GM18502 (cell line): ENCODE measurements around the gene MBTPS1.

Experiments used
- ATAC-seq: cut with Tn5 transposase; IDR thresholded peaks from one replicate; pipeline ENCODE4 v1.9.1; 2021; ENCODE audit warnings: mild to moderate bottlenecking; ENCODE audit not compliant: unreplicated experiment, poor library complexity

The MBTPS1 gene

DNA sequence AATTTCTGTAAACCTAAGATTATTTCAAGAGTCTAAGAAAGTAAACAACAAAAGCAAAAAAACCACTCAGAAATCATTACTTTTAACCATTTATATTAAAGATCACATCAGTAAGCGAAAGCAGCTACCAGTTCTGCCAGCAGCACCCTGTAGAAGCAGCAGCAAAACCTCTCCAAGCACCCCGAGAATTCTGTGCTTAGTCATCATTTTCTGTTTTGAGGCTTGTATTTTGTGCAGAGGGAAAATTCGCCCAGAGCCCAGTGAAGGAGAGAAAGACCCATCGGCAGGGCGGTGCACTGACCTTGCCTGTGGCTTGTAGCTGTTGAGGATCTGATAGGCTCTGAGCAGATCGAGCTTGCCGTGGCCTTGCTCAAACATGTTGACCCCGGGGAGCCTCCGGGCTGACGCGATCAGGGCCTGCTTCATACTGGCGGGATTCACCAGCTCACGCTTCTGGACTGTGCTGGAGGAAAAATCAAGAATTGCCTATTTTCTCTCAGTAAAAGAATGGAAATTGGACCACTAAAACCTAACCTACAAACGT, 35.2 kb downstream of the MBTPS1 start:
- no peak for ATAC-seq

DNA sequence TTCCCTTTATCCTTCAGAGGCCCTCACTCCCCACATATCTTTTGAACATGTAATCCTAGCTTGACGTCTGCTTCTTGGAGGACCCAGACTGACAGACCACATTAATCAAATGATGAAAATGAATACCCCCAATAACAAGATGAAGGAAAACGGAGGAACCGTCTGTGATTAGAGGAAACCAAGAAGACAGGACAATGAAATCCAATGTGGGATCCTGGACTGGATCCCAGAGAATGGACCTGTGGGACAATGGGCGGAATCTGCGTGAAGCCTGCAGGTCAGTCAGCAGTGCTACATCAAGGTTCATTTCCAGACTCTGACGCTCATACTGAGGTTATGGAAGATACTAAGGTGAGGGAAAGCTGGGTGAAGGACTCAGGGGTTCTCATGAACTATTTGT, 35.9 kb downstream of the MBTPS1 start:
- ATAC-seq = no peak

DNA sequence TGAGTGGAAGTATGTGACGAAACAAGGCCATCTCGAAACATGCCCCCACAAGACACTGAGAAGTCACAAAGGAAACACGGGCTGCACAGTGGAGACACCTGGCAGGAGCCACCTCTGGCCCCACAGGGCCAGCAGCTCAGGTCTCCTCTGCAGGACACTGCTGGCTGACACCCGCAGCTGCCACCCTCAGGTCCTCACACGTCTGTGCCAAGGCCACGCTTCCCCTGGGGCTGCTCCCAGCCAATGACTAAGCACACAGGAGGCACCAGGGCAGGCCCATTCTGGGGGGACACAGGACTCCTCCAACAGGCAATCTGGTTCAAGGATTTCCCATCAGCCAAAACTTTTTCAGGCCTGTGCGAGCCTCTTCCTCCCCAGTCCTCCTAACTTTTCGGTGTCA, 36.4 kb downstream of the MBTPS1 start:
- ATAC-seq = no peak

DNA sequence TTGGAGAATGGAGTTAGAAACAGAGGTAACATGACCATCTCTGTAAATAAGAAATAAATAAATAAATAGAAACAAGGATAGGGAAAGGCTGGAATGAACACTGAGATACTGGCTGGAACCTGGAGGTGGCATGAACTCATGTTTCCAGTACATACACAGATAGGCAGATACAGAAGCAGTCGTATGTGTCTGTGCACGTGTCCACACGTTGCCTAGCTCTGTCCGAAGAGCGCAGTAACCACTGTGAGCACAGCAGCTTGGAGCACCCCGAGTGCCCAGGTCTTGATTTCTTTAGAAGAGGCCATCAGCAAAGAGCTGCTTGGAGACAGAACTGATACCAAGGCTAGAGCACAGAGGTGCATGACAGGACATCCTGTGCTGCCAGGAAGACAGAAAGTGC, 37.1 kb downstream of the MBTPS1 start:
- no peak for ATAC-seq

DNA sequence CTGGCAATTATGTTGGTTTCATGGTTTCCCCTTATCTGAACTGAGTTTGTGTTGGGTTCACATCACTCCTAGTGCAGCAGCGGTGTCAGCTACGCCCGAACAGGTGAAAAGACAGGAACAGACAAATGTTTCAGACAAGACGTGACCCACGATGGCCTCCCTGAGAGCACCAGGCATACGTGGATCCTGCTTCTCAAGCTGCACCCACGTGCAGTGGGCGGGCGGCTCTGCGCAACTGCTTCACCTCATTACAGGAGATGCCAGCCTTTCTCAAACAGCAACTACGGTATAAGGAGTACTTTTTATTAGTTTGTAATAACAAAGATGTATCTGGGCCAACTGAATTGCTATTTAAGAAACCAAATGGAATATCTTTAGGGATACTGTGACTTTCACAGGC, 41.4 kb downstream of the MBTPS1 start:
- ATAC-seq = no peak

DNA sequence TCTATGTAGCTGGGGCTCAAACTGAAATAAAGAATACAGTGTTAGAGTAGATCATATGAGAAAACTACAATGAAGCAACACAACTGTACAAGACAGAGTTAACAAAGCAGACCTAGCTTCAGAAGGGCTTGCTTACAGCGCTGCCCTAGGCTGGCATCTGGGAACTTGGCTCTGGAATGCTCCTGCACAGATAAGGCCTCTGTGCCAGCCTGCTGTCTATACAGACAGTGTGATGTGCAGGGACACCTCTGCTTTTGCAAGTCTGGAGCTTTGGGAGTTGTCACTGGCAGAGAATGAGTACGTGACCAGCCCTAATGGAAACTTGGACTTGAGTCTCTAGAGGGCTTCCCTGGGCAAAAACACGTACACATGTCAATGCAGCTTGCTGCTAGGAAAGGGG, 42.0 kb downstream of the MBTPS1 start:
- ATAC-seq = no peak

DNA sequence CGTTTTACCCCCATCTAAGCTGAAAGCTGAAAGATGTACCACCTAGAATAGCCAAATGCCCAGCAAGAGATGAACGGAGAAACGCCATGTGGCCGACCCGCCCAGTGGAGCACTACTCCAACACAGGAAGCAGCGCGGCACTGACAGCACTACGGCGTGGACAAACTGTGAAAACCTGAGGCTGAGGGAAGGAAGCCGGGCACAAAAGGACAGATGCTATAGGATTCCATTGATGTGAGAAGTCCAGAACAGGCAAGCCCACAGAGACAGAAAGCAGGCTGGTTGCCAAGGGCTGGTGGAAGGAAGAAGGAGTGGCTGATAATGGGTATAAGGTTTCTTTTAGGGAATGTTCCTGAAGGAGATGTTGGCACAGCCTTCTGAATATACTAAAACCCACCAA, 44.7 kb downstream of the MBTPS1 start:
- ATAC-seq = no peak

DNA sequence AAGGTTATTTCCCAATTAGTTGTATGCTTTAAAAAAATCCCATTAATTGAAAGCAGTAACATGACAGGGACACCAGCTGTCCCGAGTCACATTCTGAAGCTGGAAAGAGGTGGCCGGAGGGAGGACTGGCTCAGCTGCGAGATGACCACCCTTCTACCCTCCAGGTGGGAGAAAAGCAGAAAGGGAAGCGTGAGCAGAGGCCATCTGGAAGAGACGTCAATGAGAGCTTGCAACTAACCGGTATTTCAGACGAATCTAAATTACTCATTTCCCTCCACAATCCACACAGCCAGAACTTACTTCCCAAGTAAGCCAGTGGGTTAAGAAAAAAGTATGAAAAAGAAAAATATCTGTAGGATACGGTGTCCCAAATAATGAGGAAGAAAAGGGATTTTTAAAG, 45.6 kb downstream of the MBTPS1 start:
- ATAC-seq = no peak

DNA sequence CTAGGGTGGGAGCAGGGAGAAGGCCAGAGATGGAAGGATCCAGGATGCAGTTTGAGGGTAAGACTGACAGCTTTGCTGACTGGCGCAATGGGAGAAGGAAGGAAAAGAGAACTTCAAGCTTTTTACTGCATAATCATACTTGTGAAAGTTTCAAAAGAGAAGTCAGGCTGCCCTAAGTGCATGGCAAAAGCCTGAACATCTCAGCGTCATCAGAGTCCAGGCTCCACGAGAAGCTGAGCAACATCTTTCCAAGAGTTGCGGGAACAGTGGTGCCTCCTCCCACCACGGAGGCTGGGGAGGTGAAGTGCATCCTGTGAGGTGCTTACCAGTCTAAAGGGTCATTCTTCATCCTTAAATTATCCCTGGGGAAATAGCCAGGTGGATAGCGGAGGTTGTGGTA, 47.2 kb downstream of the MBTPS1 start:
- no peak for ATAC-seq

DNA sequence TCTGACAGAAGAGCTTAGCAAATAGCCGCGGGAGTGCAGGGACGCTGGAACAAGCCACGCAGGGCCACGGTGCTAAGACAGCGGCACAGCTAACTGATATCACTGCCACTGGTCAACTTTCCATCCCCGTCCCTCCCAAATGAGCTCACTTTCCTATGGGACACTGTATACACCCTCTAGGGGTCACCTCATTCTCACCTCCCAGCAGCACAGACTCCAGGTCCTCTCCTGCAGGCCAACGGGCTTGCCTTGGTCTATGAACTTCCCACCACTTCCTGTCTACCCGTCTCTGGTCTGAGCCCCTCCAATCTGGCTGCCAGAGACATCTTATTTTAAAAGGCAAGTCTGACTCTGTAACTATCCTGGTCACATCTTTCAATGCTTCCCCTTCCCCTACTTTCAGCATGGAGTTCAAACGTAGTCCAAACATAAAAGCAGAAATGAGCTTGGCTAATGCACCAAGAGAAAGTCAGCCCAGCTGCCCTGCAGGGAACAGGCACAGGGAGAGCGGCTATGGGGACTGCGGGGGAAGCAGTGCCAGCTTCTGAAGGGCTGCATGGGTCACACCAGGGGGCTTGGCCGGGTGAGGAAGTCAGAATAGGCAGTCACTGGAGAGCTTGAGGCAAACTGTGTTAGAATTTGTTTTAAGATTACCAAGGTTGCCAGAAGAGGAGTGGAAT, 47.8 kb downstream of the MBTPS1 start:
- ATAC-seq = no peak

DNA sequence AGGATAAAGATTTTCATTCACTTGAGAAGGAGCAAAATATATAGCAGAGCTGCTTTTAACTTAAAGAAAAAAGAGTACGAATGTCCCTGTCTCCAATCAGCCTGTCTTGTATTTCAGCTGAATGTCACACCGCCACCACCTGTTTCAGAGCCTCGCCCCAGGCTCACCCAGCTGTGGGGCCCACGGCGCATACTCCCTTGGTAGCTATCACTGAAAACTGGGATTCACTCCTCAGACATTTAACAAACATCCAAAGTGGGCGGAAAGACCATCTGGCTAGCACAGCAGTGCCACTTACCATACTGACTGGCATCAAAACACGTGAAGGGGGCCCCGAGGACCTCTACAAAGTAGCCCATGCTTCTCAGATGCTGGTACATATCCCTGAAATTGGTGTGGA, 48.7 kb downstream of the MBTPS1 start:
- ATAC-seq = no peak

DNA sequence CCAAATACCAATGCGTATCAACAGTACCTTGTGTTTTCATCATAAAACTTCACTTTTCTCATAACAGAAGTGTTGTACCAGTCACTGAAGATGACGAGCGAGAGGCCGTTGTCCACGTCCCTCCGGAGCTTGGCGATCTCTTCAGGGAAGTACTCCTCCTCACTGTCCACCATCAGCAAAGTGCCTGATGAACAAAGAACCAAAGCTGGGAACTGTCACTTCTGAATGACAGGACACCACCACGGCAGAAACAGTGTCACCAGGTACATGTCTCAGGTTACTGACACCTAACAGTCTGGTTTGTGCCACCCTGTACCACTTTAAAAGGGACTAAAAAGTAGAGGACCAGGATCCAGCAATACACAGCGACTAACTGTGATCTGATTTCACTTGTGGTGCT, 49.1 kb downstream of the MBTPS1 start:
- ATAC-seq = no peak

DNA sequence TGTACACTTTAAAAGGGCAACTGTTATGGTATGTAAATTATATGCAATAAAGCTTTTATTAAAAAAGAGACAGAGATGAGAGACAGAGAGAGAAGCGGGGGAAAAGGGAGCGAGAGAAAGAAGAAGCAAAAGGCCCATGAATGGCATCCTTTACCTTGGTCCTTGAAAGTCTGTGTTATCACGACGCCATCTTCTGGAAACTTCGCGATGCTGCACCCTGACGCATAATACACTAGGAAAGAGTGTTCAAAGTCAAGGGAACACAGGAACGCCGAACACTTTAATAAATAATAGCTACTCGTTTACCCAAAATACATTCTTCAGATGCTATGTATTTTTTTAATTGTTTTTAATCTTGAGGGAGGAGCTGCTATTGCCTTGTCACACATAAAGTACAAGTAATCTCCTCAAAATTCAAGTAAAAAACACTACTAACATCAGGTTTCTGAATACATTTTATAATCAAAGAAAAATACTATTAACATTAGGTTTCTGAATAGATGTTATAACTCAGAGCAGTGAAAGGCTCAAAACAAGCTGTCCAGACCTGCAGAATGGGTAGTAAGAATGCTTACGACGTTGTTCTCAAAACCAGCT, 51.1 kb downstream of the MBTPS1 start:
- ATAC-seq = no peak

DNA sequence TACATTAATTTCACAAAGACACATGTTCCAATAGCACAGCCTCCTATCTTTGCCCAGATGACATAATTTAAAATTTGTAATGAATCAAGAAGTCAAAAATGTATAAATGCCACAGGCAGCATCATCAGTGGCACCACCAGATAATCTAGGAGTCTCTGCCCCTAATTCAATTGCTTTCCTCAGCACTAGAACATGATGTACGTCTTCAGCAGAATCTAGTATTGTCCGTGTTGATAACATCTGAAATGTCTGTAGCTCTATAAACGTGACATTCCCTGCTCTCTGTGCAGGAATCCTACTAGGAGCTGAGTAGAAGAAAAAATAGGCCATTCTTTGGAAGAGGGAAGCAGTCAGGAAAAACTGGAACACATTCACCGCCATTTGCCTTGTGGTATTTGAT, 52.8 kb downstream of the MBTPS1 start:
- ATAC-seq = no peak

DNA sequence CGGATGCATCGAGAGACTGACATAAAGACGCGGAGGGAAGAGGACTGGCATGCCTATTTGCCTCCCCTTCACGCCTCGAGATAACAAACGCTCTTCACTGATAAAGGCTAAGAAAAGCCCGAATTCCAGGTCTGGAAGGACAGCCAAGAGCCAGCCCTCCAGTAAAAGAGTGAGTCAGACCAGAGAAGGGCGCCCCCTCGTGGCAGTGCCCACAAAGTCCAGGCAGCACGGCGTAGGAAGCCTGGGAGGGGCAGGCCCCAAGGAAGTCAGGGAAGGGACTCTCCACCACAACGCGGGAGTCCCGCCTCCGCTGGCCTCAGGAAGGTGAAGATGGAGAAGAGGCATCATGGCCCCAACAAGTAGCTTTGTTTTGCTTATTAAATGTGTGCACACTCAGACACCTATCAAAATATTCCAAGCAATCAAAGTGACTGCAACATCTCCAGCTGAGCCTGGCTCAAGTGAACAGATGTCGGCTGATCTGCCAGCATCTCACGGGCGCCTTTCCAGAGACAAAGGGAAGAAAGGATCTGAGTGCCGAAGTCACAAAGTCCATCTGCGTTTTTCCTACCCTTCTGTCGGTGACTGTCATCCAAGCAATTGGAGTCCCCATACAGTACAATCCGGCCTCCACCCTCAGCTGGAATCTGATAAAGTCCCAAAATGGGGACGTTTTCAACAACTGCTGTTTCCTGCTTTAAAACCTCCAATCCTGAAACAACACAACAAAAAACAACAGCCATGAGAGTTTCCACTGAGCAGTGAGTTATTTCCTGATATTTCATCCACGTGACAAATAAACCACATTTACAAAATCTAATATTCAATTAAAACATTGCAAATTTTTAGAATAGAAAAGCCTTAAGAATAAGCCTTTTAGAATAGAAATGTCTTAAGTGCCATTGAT, 53.8 kb downstream of the MBTPS1 start:
- ATAC-seq = no peak

DNA sequence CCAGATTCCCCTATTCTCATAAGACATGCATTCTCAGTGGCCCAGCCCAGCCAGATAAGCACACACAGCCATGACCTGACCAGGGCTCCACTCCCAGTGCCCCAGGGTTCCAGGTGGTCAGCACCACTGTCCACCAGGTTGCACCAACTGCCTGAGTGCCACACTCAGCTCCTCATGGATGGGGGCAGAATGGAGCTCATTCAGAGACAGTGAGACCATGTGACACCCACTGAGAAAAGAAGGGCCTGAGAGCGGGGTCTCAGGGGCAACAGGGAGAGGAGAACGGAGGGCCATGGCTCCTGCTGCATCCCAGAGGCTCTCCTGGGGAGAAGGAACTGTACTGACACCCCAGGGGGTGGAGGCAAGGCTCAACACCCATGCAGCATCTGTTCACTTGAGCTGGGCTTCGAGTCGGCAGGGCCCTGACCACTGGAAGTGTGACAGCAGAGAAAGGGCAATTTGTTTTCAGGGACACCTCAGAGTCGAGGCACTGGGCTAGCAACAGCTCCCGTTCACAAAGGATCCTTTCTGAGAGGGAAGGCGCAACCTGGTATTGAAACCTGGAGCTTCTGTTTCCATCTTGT, 55.4 kb downstream of the MBTPS1 start:
- ATAC-seq = no peak

DNA sequence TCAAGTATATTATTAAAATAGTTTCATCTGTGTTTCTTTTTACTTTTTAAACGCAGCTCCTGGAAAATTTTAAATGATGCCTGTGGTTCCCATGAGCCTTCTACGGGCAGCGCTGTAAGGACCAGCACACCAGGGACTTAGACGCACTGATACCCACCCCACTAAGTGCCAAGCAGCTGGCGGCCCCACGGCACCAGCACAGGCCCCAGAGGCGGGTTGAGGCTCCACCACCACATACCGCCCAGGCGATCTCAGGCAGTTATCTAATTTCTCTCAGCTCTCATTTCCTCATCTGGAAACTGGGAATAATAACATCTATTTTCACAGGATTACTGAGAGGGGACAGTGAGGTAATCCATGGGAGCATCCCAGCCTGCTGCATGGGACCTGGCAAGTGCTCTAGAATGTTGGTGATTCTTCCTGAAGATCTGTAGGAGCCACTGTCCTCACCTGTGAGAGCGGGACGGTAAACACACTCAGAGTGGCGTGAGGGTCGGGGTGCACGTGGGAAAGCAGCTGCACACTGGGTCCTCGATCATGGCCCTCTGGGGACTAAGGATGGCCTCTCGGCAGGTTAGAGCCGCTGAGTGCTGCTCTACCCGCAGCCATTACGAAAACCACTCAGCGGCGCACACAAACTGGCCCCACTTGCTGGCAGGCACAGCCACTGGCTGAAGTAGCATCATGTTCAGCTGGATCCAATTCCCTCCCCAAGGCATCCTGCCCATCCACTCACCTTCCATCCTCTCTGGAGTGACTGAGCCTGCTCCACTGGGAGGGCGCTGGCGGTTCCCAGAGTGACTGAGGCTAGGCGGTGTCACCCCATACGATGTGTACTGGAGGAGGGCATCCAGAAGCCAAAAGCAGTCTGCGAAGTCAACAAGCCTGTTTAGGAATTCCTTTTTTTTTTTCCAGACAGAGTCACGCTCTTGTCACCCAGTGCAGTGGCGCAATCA, 56.5 kb downstream of the MBTPS1 start:
- no peak for ATAC-seq

DNA sequence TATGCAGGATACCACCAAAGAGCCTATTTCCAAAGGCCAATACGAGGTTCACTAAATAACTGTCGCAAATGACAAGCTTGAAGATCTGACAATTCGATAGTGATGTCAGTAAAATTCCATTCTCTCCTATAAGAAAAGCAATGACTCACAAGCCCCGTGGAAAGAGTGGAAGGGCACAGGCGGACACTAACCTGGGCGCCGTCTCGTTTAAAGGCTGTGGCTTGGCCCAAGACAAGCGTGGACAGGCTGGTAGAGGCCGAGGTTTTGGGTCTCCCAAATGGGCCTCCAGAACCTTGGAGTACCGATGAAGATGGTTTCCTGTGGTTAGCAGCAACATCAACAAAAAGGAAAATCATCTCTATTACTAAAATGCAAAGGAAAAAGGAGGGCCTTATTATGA, 57.6 kb downstream of the MBTPS1 start:
- no peak for ATAC-seq

DNA sequence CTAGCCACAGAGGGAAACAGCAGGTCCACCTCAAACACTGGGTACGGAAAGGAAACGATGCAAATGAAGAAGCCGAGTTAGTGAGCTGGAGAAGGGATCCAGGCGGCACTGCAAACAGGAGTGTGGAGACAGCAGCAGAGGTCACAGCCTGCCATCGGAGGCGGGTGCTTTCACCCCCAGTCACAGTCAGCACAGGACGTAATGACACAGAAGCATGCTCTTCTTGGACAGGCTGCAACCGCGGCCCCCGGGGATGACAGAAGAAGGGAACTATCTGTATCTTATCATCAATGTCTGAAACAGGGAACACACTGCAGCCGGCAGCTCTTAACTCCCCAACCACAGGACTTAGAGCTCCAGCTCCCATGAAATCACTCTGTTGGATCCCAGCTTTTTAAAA, 58.1 kb downstream of the MBTPS1 start:
- ATAC-seq = no peak

DNA sequence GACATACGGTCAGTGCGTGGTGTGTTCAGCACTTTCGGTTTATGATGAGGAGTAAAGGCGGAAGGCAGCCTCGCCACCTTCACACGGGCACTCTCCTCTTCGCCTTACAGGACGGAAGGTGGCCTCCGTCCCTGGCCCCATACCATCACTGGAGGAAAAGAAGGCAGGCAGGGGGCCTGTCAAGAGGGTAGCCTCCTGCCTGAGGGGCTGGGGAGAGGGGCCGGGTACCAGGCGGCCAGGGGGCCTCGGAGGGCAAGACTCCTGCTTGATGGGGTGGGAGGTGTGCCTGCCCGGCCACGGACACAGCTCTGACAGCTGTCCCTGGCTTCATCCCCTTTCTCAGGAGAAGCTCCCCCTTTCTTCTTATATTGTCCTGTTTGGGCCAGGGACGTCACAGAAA, 58.5 kb downstream of the MBTPS1 start:
- ATAC-seq = no peak
